K562 (cell line): ENCODE results near the gene BBOX1. TPM values are rescaled to one million over a fixed set of nuclear protein-coding genes. Genes with fewer than 3 reads are reported as not detected.

Experiments used
- ATAC-seq: fragments of 200-7000 bp; cut with Tn5 transposase; 3 replicates; pipeline ENCODE4 v1.9.1; 2020; ENCODE audit warnings: moderate library complexity
- BruUV-seq: library from RNA; stranded (reverse); fragments of 400-500 nt; replicated peaks from 2 replicates; lab custom pipeline; 2021; lab: Mats Ljungman, UMichigan
- CTCF ChIA-PET: fragments of 300-600 bp; formaldehyde crosslinking; extraction: SDS; loops from one replicate; lab custom pipeline; 2021; ENCODE audit warnings: low intra/inter-chr PET ratio; lab: Yijun Ruan, JAX
- POLR2A ChIA-PET: fragments of 300-600, 350-650 bp; sonication (Branson Sonifier 250); formaldehyde crosslinking; extraction: SDS; loops from one replicate; lab custom pipeline; 2021; ENCODE audit warnings: antibody characterized with exemption, inconsistent platforms; lab: Yijun Ruan, JAX
- DNase-seq, 4 experiments: peaks; one replicate each; pipeline versions ENCODE4 v3.0.0 to v3.0.0-alpha.2; 2011 to 2018; ENCODE audit warnings: low spot score in 3 of 4, mixed read lengths in 3 of 4; ENCODE audit errors: extremely low read depth in 1 of 4
- FAIRE-seq: peaks from 2 replicates; lab custom pipeline; 2011; peaks lifted over from hg19 to GRCh38; lab: Jason Lieb, UNC
- H2AFZ ChIP-seq: 2 replicates; pipeline ENCODE4 v1.6.0; 2011; ENCODE audit warnings: low read depth, low read length, control low read depth, inconsistent platforms
- H3K27ac ChIP-seq: fragments of 200-600 bp; 3 replicates; pipeline ENCODE4 v1.8.0; 2011; ENCODE audit warnings: low read depth, mild to moderate bottlenecking, control low read depth, inconsistent platforms, low read length, moderate library complexity, mixed read lengths; ENCODE audit errors: extremely low read depth
- H3K27me3 ChIP-seq, 2 experiments: fragments of 300-600 bp in 1 of 2; 2 replicates in 1 of 2; 3 replicates in 1 of 2; pipeline versions ENCODE4 v1.6.0 to v1.8.0; 2011; ENCODE audit warnings: inconsistent platforms in 2 of 2, low read length in 2 of 2, mild to moderate bottlenecking in 1 of 2, mixed read lengths in 1 of 2, moderate library complexity in 1 of 2; ENCODE audit not compliant: control insufficient read depth in 2 of 2, insufficient read depth in 2 of 2
- H3K36me3 ChIP-seq: fragments of 300-600 bp; 3 replicates; pipeline ENCODE4 v1.8.0; 2011; ENCODE audit warnings: mild to moderate bottlenecking, low read length, inconsistent platforms; ENCODE audit not compliant: control insufficient read depth, insufficient read depth
- H3K4me1 ChIP-seq, 2 experiments: fragments of 200-600 bp in 1 of 2; replicated peaks in 1 of 2; 2 replicates in 1 of 2; 3 replicates in 1 of 2; pipeline versions ENCODE4 v1.5.1 to v1.8.0; 2011; ENCODE audit warnings: inconsistent platforms in 2 of 2, low read length in 2 of 2, mild to moderate bottlenecking in 1 of 2, mixed read lengths in 1 of 2, moderate library complexity in 1 of 2; ENCODE audit not compliant: control insufficient read depth in 2 of 2, insufficient read depth in 2 of 2
- H3K4me2 ChIP-seq: 2 replicates; pipeline ENCODE4 v1.6.1; 2011; ENCODE audit warnings: low read length, control low read depth, inconsistent platforms, mixed read lengths; ENCODE audit not compliant: insufficient read depth
- H3K4me3 ChIP-seq: fragments of 200-600 bp; sonication (generic), shearing (Covaris generic); 2 replicates; pipeline ENCODE4 v1.5.1; 2016; ENCODE audit warnings: control low read depth, inconsistent platforms
- H3K79me2 ChIP-seq: fragments of 200-600 bp; 3 replicates; pipeline ENCODE4 v1.8.0; 2011; ENCODE audit warnings: low read length, inconsistent platforms; ENCODE audit not compliant: control insufficient read depth, insufficient read depth
- H3K9ac ChIP-seq, 2 experiments: 2 replicates each; pipeline versions ENCODE4 v1.6.0 to v1.6.1; 2011; ENCODE audit warnings: low read depth in 2 of 2, low read length in 2 of 2, control low read depth in 1 of 2, inconsistent platforms in 1 of 2, mild to moderate bottlenecking in 1 of 2, mixed read lengths in 1 of 2; ENCODE audit not compliant: insufficient read depth in 1 of 2
- H3K9me1 ChIP-seq: one replicate; pipeline ENCODE4 v1.6.0; 2011; ENCODE audit warnings: inconsistent platforms, mild to moderate bottlenecking, low read length, moderate library complexity; ENCODE audit not compliant: control insufficient read depth, insufficient read depth
- H3K9me3 ChIP-seq: replicated peaks from 2 replicates; pipeline ENCODE4 v1.5.1; 2011; ENCODE audit warnings: low read depth, low read length, inconsistent platforms; ENCODE audit not compliant: control insufficient read depth, insufficient read depth
- H4K20me1 ChIP-seq: replicated peaks from 2 replicates; pipeline ENCODE4 v1.6.1; 2011; ENCODE audit warnings: low read length, inconsistent platforms, mixed read lengths; ENCODE audit not compliant: control insufficient read depth, insufficient read depth
- CBX2 ChIP-seq: fragments of 200-600 bp; sonication (generic); IDR thresholded peaks from one replicate; pipeline ENCODE4 v1.6.1; 2012; ENCODE audit warnings: mild to moderate bottlenecking, low read length, inconsistent platforms; ENCODE audit not compliant: insufficient read depth, poor library complexity, severe bottlenecking
- MBD2 ChIP-seq: sonication (generic); IDR thresholded peaks from 2 replicates; pipeline ENCODE4 v1.6.1; 2016; ENCODE audit warnings: low read depth, borderline replicate concordance
- MECOM ChIP-seq: fragments of 250-450 bp; sonication (Bioruptor Pico); IDR thresholded peaks from 2 replicates; pipeline ENCODE4 v1.8.0; 2022; ENCODE audit warnings: inconsistent platforms
- SNRNP70 ChIP-seq: fragments of 200-400 bp; formaldehyde crosslinking; optimal IDR thresholded peaks from 2 replicates; pipeline ENCODE3; 2017; ENCODE audit warnings: low read depth, low read length
- XRCC3 ChIP-seq: fragments of 450-650 bp; IDR thresholded peaks from 2 replicates; pipeline ENCODE4 v1.6.1; 2017; ENCODE audit warnings: mild to moderate bottlenecking, moderate library complexity
- ZNF165 ChIP-seq: fragments of 250-450 bp; sonication (Bioruptor Pico); IDR thresholded peaks from 2 replicates; pipeline ENCODE4 v1.4.0; 2020; ENCODE audit warnings: borderline replicate concordance
- ZNF778 ChIP-seq: fragments of 450-650 bp; formaldehyde crosslinking; IDR thresholded peaks from 2 replicates; pipeline ENCODE4 v1.4.0; 2020; ENCODE audit warnings: mild to moderate bottlenecking, moderate library complexity
- WGBS: fragments of 100-300 bp; shearing (Covaris generic); methylation state at CpG from one replicate; pipeline ENCODE4 v1.1.6; 2016; ENCODE audit warnings: low coverage, mixed read lengths; ENCODE audit not compliant: insufficient coverage; ENCODE audit errors: missing lambda C conversion rate; 5-methylcytosine and 5-hydroxymethylcytosine counted together
- in situ Hi-C: fragments of 300-500 bp; cut with MboI; formaldehyde crosslinking; loops from 4 replicates; pipeline ENCODE4 v1.15.0; 2018; ENCODE audit warnings: inconsistent platforms, mixed read lengths
- intact Hi-C: fragments of 100-400 bp; cut with micrococcal nuclease; formaldehyde crosslinking; loops from 2 replicates; pipeline ENCODE4 v1.14.2; 2022
- polyA plus RNA-seq, 8 experiments: library from polyadenylated mRNA; depleted of rRNA in 4 of 8; stranded (reverse) in 5 of 8; unstranded in 3 of 8; fragments of >200 nt; fragmentation: Nextera tagmentation in 2 of 8; fragmentation: Illumina TruSeq in 1 of 8; extraction: Ambion mirVana in 2 of 8; extraction: Trizol in 1 of 8; gene quantifications; 2 replicates each; pipeline versions ENCODE4 v1.2.1 to v1.2.3, GENCODE V29; 2011 to 2014; ENCODE audit warnings: inconsistent platforms in 1 of 8, missing spikeins in 1 of 8
- total RNA-seq, 7 experiments: library from RNA; depleted of rRNA in 6 of 7; stranded (reverse); fragments of >200 nt in 6 of 7; fragmentation: Illumina TruSeq in 2 of 7; extraction: Trizol in 2 of 7; gene quantifications; 2 replicates each; pipeline versions ENCODE4 v1.2.1 to v1.2.3, GENCODE V29; 2011 to 2021; ENCODE audit warnings: low replicate concordance in 1 of 7
- TF ChIP-seq, protein P1 (sequence below): fragments of 450-650 bp; IDR thresholded peaks from 2 replicates; pipeline ENCODE4 v1.6.1; 2018; ENCODE audit warnings: mild to moderate bottlenecking, low read depth; ENCODE audit not compliant: partially characterized antibody

The BBOX1 gene
- total and polyA plus RNA-seq, 9 of the 15 experiments (the other 6 are each of a cell fraction or from before 2014, with no cell fraction given), result not detected

DNA sequence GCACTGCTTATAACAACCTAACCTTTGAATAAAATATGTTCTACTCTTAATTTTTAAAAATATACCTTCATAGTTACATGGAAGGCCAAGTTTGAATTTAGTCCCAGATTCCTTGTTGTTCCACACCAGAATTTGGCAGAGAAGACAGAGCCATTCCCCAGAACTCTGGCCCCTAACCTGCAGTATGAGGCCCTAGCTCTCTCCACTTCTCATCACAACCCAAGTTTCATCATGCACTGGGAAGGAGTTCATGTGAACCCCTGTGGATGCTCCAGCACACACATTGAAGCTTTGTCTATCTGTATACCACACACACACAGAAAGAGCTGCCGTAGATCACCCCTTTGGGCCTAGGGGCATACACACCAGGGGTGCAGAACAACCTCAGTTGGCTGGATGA lies 10.6 kb upstream of the BBOX1 start:
- BruUV-seq, result no TSS peak

More for the DNA sequence above, 10.6 kb upstream of the BBOX1 start:
- no peak overlapping the region for H3K4me2 ChIP-seq
- DNase-seq (no peak), FAIRE-seq (no peak), ATAC-seq (no peak)
- H3K4me3 ChIP-seq, result no peak overlapping the region
- H4K20me1 ChIP-seq, result no peaks in the 10 kb centered on the region
- POLR2A ChIA-PET, result interaction anchor here (0.6 kb wide), 1 partner anchor 1494 kb away, joined by 3 read pairs; no protein-coding TSS in a partner anchor
- H3K9me3 ChIP-seq, result no peaks in the 10 kb centered on the region
- CTCF ChIA-PET, result no interaction called here
- 0% methylated on average over 1 of the region's 1 CpG for WGBS
- no peak overlapping the region for H2AFZ ChIP-seq
- H3K27ac ChIP-seq, result no peak overlapping the region
- H3K4me1 ChIP-seq, result no peaks in the 10 kb centered on the region
- no peaks in the 10 kb centered on the region for H3K9me1 ChIP-seq
- H3K79me2 ChIP-seq, result no peaks in the 10 kb centered on the region
- no peaks in the 10 kb centered on the region for H3K27me3 ChIP-seq
- intact Hi-C loops, result no loop called here
- TF ChIP-seq, protein P1, sequence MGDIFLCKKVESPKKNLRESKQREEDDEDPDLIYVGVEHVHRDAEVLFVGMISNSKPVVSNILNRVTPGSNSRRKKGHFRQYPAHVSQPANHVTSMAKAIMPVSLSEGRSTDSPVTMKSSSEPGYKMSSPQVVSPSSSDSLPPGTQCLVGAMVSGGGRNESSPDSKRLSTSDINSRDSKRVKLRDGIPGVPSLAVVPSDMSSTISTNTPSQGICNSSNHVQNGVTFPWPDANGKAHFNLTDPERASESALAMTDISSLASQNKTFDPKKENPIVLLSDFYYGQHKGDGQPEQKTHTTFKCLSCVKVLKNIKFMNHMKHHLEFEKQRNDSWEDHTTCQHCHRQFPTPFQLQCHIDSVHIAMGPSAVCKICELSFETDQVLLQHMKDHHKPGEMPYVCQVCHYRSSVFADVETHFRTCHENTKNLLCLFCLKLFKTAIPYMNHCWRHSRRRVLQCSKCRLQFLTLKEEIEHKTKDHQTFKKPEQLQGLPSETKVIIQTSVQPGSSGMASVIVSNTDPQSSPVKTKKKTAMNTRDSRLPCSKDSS, result no peak
- TF ChIP-seq XRCC3 (no peak), MBD2 (no peak), ZNF165 (CRISPR knock-in tag) (no peak), SNRNP70 (no peak), CBX2 (no peak), ZNF778 (CRISPR knock-in tag) (no peak), MECOM (CRISPR knock-in tag) (no peak)
- TF ChIP-seq, all 486 proteins: peak for 0
- in situ Hi-C loops, result no loop called here
- no peaks in the 10 kb centered on the region for H3K36me3 ChIP-seq
- no peak overlapping the region for H3K9ac ChIP-seq
